Measurements from ENCODE around the gene ASCL5.

The ASCL5 gene

DNA sequence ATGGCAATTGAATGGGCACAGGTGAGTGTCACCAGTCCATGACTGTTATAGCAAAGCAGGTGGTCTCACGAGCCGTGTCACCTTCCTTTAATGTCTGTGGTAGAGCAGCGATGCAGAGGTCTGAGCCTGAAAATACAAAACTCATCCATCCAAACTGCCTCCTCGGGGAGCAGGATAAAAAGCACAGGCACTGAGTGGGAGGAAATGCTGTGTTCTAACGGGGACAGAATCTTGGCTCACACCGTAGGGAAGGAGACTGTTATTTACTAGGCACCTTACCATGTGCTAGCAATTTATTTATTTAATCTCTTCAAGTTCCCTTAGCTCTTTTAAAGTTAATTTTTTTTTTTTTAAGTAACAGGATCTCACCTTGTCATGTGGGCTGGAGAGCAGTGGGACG is 1.2 kb downstream of the ASCL5 start:
- H3K9me3 ChIP-seq (ENCODE audit: insufficient read depth, low read depth, low read length) = no peaks in the 10 kb centered on the region
- TF ChIP-seq, protein P1, sequence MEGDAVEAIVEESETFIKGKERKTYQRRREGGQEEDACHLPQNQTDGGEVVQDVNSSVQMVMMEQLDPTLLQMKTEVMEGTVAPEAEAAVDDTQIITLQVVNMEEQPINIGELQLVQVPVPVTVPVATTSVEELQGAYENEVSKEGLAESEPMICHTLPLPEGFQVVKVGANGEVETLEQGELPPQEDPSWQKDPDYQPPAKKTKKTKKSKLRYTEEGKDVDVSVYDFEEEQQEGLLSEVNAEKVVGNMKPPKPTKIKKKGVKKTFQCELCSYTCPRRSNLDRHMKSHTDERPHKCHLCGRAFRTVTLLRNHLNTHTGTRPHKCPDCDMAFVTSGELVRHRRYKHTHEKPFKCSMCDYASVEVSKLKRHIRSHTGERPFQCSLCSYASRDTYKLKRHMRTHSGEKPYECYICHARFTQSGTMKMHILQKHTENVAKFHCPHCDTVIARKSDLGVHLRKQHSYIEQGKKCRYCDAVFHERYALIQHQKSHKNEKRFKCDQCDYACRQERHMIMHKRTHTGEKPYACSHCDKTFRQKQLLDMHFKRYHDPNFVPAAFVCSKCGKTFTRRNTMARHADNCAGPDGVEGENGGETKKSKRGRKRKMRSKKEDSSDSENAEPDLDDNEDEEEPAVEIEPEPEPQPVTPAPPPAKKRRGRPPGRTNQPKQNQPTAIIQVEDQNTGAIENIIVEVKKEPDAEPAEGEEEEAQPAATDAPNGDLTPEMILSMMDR (conservative IDR thresholded peaks at IDR 0.05; ENCODE audit: low read length) = no peak
- no peak for TF ChIP-seq EZH2phosphoT487 (IDR thresholded peaks at IDR 0.05; ENCODE audit: borderline replicate concordance)
- no peaks in the 10 kb centered on the region for H4K20me1 ChIP-seq (ENCODE audit: insufficient read depth, low read length, poor library complexity, severe bottlenecking)
- no peak overlapping the region for H2AFZ ChIP-seq (ENCODE audit: low read length)
- no peaks in the 10 kb centered on the region for H3K79me2 ChIP-seq (ENCODE audit: insufficient read depth, low read length)
- H3K9ac ChIP-seq (ENCODE audit: low read depth, low read length, poor library complexity, severe bottlenecking) = no peak overlapping the region
- no peak overlapping the region for H3K4me3 ChIP-seq (ENCODE audit: low read length, poor library complexity, severe bottlenecking)
- no peaks in the 10 kb centered on the region for H3F3A ChIP-seq (ENCODE audit: low read depth)
- no peaks in the 10 kb centered on the region for H3K36me3 ChIP-seq (ENCODE audit: insufficient read depth, low read length)
- no peaks in the 10 kb centered on the region for H3K27me3 ChIP-seq (ENCODE audit: insufficient read depth, low read length, poor library complexity, severe bottlenecking)
- H3K9me2 ChIP-seq (replicated peaks; ENCODE audit: low read depth, low read length) = no peaks in the 10 kb centered on the region
- H3K4me1 ChIP-seq (ENCODE audit: insufficient read depth, low read length, poor library complexity, severe bottlenecking) = no peaks in the 10 kb centered on the region
- H3K4me2 ChIP-seq (ENCODE audit: low read depth, low read length, poor library complexity, severe bottlenecking) = no peak overlapping the region

DNA sequence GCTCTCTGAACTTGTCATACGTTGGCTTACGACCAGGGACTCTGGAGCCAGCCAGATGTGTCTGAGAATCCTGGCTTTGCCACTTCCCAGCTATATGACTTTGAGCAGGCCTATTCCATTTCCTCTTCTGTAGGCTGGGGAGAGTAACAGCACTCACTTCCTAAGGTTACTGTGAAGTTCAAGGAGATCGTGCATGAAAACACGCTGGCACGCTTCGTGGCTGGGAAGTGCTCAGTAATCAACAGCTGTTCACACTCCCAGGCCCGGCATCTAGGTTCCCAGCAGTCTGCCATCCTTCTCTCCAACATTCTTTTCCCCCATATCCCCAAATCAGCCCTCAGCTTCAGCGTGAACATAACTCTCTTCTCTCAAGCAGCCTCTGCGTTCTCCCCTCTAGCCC is 2.0 kb downstream of the ASCL5 start:
- no peak overlapping the region for H3K9ac ChIP-seq (ENCODE audit: low read depth, low read length, poor library complexity, severe bottlenecking)
- H3K36me3 ChIP-seq (ENCODE audit: insufficient read depth, low read length) = no peaks in the 10 kb centered on the region
- H3K79me2 ChIP-seq (ENCODE audit: insufficient read depth, low read length) = no peaks in the 10 kb centered on the region
- H3K4me2 ChIP-seq (ENCODE audit: low read depth, low read length, poor library complexity, severe bottlenecking) = no peak overlapping the region
- H3F3A ChIP-seq (ENCODE audit: low read depth) = no peaks in the 10 kb centered on the region
- H3K27me3 ChIP-seq (ENCODE audit: insufficient read depth, low read length, poor library complexity, severe bottlenecking) = no peaks in the 10 kb centered on the region
- H3K9me3 ChIP-seq (ENCODE audit: insufficient read depth, low read depth, low read length) = no peaks in the 10 kb centered on the region
- no peaks in the 10 kb centered on the region for H3K9me2 ChIP-seq (replicated peaks; ENCODE audit: low read depth, low read length)
- no peak overlapping the region for H2AFZ ChIP-seq (ENCODE audit: low read length)
- H3K4me1 ChIP-seq (ENCODE audit: insufficient read depth, low read length, poor library complexity, severe bottlenecking) = peaks cover 4% of the 10 kb centered on the region
- no peak overlapping the region for H3K4me3 ChIP-seq (ENCODE audit: low read length, poor library complexity, severe bottlenecking)
- H4K20me1 ChIP-seq (ENCODE audit: insufficient read depth, low read length, poor library complexity, severe bottlenecking) = no peaks in the 10 kb centered on the region
- TF ChIP-seq EZH2phosphoT487 (IDR thresholded peaks at IDR 0.05; ENCODE audit: borderline replicate concordance) = no peak
- TF ChIP-seq, protein P1 (conservative IDR thresholded peaks at IDR 0.05; ENCODE audit: low read length) = no peak

DNA sequence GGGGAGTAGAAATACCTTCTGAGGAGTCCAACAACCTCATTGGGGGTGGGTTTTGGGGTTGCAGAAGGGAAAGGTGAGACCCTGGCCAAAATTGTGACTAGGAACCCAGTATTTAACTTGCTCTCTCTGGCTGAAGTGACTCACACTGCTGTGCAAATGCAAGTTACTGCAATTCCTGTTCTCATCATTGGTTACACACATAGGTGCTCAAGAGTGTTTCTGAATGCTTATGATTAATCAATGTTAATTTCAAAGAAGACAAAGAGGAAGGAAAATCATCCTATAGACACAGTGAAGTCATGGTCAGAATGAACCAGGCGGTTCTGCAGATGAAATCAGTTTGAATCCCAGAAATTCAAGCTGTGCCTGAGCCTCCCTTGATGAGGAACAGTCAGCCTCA is 3.1 kb downstream of the ASCL5 start:
- TF ChIP-seq EZH2phosphoT487 (IDR thresholded peaks at IDR 0.05; ENCODE audit: borderline replicate concordance) = no peak
- TF ChIP-seq, protein P1 (conservative IDR thresholded peaks at IDR 0.05; ENCODE audit: low read length) = no peak
- H3K9ac ChIP-seq (ENCODE audit: low read depth, low read length, poor library complexity, severe bottlenecking) = no peak overlapping the region
- H3K4me2 ChIP-seq (ENCODE audit: low read depth, low read length, poor library complexity, severe bottlenecking) = no peak overlapping the region
- no peaks in the 10 kb centered on the region for H3K9me2 ChIP-seq (replicated peaks; ENCODE audit: low read depth, low read length)
- H3K27me3 ChIP-seq (ENCODE audit: insufficient read depth, low read length, poor library complexity, severe bottlenecking) = no peaks in the 10 kb centered on the region
- no peak overlapping the region for H3K4me3 ChIP-seq (ENCODE audit: low read length, poor library complexity, severe bottlenecking)
- no peaks in the 10 kb centered on the region for H3K9me3 ChIP-seq (ENCODE audit: insufficient read depth, low read depth, low read length)
- no peaks in the 10 kb centered on the region for H4K20me1 ChIP-seq (ENCODE audit: insufficient read depth, low read length, poor library complexity, severe bottlenecking)
- H3F3A ChIP-seq (ENCODE audit: low read depth) = no peaks in the 10 kb centered on the region
- H3K79me2 ChIP-seq (ENCODE audit: insufficient read depth, low read length) = no peaks in the 10 kb centered on the region
- H3K4me1 ChIP-seq (ENCODE audit: insufficient read depth, low read length, poor library complexity, severe bottlenecking) = peaks cover 11% of the 10 kb centered on the region
- no peak overlapping the region for H2AFZ ChIP-seq (ENCODE audit: low read length)
- no peaks in the 10 kb centered on the region for H3K36me3 ChIP-seq (ENCODE audit: insufficient read depth, low read length)

Data from Loucy (cell line).